Thyroid gland (tissue), 4 donors: ENCODE data around the gene GATD1.

Experiments used
- POLR2A ChIP-seq, 2 donors: fragments of 450-650 bp; IDR thresholded peaks; one replicate each; pipeline ENCODE4 v1.6.1; 2017; ENCODE audit warnings: antibody characterized with exemption in 2 of 2, mild to moderate bottlenecking in 2 of 2, moderate library complexity in 1 of 2
- TF ChIP-seq, protein P1 (sequence below), 6 experiments: fragments of 200-600 bp in 3 of 6; fragments of 450-650 bp in 3 of 6; sonication (generic) in 3 of 6; IDR thresholded peaks; one replicate each; pipeline ENCODE4 v1.5.1; 2016 to 2019; ENCODE audit warnings: antibody characterized with exemption in 6 of 6, mild to moderate bottlenecking in 2 of 6, inconsistent platforms in 1 of 6, moderate library complexity in 1 of 6

GRCh38 chr11:733072-733471 is 44.2 kb downstream of the GATD1 start:
- TF ChIP-seq POLR2A (IDR thresholded peaks at IDR 0.05): no peak
- TF ChIP-seq, protein P1, sequence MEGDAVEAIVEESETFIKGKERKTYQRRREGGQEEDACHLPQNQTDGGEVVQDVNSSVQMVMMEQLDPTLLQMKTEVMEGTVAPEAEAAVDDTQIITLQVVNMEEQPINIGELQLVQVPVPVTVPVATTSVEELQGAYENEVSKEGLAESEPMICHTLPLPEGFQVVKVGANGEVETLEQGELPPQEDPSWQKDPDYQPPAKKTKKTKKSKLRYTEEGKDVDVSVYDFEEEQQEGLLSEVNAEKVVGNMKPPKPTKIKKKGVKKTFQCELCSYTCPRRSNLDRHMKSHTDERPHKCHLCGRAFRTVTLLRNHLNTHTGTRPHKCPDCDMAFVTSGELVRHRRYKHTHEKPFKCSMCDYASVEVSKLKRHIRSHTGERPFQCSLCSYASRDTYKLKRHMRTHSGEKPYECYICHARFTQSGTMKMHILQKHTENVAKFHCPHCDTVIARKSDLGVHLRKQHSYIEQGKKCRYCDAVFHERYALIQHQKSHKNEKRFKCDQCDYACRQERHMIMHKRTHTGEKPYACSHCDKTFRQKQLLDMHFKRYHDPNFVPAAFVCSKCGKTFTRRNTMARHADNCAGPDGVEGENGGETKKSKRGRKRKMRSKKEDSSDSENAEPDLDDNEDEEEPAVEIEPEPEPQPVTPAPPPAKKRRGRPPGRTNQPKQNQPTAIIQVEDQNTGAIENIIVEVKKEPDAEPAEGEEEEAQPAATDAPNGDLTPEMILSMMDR (IDR thresholded peaks at IDR 0.05): no peak
